ENCODE measurements around the gene PABPN1L.

PABPN1L gene

DNA sequence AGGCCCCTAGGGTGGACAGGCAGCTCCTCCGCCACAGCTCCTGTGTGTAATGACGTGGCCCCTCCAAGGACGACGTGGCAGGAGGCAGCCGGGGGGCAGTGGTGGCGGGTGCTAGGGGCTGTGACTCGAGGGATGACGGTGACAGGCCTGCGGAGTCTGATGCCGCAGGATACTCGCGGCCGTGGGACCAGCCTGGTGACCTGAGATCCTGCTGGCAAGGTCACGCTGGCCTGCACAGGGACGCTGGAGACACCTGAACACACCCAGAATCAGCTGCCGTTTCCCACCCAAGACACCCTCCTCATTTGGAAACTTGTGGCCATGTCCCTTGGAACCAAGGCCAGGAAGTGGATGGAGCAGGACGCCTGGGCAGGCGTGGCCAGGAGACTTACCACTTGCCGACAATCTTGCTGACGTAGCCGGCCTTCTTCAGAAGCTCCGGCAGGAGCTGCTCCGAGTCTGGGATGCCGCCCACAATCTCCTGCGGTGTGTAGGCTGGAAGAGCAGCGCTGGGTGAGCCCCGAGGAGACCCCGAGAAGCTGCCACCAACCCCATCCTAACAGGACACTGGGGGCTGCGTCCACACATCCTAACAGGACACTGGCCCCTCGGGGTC, 25.8 kb downstream of the PABPN1L start:
- TF ChIP-seq, protein P1, sequence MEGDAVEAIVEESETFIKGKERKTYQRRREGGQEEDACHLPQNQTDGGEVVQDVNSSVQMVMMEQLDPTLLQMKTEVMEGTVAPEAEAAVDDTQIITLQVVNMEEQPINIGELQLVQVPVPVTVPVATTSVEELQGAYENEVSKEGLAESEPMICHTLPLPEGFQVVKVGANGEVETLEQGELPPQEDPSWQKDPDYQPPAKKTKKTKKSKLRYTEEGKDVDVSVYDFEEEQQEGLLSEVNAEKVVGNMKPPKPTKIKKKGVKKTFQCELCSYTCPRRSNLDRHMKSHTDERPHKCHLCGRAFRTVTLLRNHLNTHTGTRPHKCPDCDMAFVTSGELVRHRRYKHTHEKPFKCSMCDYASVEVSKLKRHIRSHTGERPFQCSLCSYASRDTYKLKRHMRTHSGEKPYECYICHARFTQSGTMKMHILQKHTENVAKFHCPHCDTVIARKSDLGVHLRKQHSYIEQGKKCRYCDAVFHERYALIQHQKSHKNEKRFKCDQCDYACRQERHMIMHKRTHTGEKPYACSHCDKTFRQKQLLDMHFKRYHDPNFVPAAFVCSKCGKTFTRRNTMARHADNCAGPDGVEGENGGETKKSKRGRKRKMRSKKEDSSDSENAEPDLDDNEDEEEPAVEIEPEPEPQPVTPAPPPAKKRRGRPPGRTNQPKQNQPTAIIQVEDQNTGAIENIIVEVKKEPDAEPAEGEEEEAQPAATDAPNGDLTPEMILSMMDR (IDR thresholded peaks at IDR 0.05), result no peak
- no peak overlapping the region for H3K27ac ChIP-seq

DNA sequence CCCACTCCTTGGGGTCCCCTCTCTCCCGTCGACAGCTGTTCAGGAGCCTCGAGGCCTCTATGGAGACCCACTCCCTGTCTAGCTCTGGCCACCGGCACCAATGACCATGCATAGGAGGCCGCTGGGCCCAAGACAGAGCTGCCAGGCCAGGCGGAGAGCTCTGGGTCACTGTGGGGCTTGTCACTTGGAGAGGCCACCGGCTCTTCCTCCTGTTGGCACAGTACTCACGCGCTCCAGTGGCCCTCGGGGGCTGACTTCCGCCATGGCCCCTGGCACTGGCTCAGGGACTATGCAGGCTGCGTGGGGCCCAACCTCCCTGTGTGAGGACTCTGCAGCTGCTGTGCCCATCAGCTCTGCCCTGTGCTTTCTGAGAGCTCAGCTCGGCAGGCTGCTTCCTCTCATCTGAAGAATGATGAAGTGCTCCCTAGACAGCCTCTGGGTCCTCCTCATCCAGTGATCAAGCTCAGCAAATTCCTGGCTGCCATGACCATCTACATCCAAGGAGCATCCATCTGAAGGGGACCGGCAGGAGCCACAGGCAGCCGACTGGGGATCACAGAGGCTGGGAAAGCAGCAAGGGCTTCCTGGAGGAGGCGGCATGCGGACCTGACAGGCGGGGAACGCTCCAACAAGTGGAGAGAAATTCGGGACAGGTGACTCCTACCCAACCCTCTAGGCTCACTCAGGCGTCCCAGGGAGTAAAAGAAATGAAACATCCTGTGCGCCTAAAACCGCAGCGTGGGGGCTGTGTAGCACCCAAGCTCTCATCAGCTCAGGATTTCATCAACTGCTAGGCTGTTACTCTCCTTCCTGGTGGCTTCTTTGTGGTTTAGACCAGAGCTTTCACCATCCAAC, 26.5 kb downstream of the PABPN1L start:
- Histone ChIP-seq H3K4me3 (no peak overlapping the region), H3K27ac (no peak overlapping the region)
- DNase-seq (ENCODE audit: low spot score), result no peak
- TF ChIP-seq, protein P1 (IDR thresholded peaks at IDR 0.05), result no peak

More for the DNA sequence above, 25.8 kb downstream of the PABPN1L start:
- DNase-seq (ENCODE audit: low spot score), result no peak
- no peak overlapping the region for H3K4me3 ChIP-seq

DNA sequence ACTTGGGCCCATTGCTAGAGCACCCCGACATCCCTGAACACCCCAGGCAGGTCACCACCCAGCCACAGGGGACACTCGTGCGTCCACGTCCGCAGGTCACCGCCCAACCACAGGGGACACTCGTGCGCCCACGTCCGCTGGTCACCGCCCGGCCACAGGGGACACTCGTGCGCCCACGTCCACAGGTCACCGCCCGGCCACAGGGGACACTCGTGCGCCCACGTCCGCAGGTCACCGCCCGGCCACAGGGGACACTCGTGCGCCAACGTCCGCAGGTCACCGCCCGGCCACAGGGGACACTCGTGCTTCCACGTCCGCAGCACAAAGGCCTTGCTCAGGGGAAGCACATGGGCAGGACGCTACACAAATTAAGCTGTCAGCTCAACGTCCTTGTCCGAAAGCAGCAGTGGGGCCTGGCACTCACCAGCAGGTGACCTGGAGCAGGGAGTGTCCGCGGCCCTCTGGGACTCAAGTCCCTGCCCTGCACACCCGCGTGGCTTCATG, 27.4 kb downstream of the PABPN1L start:
- TF ChIP-seq, protein P1 (IDR thresholded peaks at IDR 0.05), result no peak
- Histone ChIP-seq H3K27ac (no peak overlapping the region), H3K4me3 (no peak overlapping the region)
- DNase-seq (ENCODE audit: low spot score), result no peak

DNA sequence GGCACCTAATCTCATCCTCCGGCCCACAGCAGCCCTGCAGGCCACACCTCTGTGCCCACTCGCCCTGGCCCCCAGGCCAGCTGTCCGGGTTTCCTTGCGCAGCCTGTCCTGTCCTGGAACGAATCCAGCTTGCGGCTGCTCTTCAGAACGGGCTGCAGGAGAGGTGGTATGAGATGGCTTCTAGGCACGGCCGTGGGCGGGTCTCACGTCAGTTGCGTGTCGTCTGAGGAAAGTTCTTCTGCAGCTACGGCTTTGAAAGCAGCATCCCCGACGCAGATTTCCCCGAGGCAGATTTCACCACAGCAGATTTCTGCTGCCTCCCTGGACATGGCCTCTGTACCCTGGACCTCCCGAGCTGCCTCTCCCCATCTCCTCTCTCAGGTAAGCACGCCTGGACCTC, 27.9 kb downstream of the PABPN1L start:
- DNase-seq (ENCODE audit: low spot score), result no peak
- TF ChIP-seq, protein P1 (IDR thresholded peaks at IDR 0.05), result no peak
- Histone ChIP-seq H3K27ac (no peak overlapping the region), H3K4me3 (no peak overlapping the region)

DNA sequence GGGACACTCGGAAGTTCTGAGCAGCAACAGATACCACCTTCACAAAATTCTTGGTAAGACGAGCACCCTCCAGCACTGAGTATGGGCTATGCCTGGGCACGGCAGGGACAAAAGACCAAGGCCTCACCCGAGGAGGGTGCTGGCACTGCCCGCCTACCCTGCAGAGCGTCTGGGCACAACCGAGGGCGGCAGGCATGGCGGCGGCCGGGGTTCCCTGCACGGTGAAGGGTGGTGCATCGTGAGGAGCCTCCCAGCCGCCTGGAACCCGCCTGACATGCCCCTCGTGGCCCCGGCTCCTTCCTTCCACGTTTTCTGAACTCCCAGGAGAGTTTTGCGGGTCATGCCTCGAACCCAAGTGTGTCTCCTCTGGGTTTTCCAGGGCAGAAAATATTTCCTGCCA, 28.7 kb downstream of the PABPN1L start:
- TF ChIP-seq, protein P1 (IDR thresholded peaks at IDR 0.05), result no peak
- Histone ChIP-seq H3K27ac (no peak overlapping the region), H3K4me3 (no peak overlapping the region)
- DNase-seq (ENCODE audit: low spot score), result no peak

DNA sequence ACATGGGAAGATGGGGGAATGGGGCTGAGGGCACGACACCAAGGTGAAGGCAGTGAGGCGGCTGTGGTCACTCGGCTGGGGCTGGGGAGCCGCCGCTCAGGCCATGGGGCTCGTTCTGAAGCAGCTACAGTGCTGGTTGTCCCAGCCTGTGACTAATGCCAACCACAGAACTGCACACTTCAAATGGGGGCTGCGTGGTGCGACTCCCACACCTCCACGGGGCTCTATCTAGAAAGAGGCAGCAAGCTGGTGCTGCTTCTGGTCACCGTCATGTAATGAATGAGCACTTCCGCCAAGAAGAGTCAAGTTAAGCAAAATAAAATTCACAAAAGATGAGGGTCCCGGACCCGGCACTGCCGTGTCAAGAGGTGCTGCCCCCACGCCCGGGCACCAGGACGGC, 29.7 kb downstream of the PABPN1L start:
- no peak overlapping the region for H3K4me3 ChIP-seq
- DNase-seq (ENCODE audit: low spot score), result no peak

More for the DNA sequence above, 29.7 kb downstream of the PABPN1L start:
- no peak overlapping the region for H3K27ac ChIP-seq
- TF ChIP-seq, protein P1 (IDR thresholded peaks at IDR 0.05), result no peak
